ENCODE results near the gene SCAMP2.

DNA sequence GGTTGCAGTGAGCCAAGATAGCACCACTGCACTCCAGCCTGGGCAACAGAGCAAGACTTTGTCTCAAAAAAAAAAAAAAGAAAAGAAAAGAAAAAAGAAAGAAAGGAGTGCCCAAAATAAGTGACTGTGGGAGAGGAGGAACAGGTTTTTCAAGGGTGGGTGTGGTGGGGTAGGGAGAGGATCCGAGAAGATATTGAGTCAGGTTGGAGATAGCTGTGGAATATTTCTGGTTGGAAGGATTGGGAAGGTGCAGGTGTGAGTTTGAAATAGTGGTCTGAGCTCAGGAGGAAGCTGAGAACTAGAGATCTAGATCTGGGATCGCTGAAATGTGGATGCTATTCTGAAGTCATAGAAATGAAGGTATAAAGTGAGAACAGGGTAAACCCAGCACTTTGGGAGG, 7.8 kb downstream of the SCAMP2 start:
- no peak for TF ChIP-seq EZH2 (IDR thresholded peaks at IDR 0.05; ENCODE audit: borderline replicate concordance, low read depth, low read length, poor library complexity, severe bottlenecking)
- TF ChIP-seq, protein P1, sequence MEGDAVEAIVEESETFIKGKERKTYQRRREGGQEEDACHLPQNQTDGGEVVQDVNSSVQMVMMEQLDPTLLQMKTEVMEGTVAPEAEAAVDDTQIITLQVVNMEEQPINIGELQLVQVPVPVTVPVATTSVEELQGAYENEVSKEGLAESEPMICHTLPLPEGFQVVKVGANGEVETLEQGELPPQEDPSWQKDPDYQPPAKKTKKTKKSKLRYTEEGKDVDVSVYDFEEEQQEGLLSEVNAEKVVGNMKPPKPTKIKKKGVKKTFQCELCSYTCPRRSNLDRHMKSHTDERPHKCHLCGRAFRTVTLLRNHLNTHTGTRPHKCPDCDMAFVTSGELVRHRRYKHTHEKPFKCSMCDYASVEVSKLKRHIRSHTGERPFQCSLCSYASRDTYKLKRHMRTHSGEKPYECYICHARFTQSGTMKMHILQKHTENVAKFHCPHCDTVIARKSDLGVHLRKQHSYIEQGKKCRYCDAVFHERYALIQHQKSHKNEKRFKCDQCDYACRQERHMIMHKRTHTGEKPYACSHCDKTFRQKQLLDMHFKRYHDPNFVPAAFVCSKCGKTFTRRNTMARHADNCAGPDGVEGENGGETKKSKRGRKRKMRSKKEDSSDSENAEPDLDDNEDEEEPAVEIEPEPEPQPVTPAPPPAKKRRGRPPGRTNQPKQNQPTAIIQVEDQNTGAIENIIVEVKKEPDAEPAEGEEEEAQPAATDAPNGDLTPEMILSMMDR (conservative IDR thresholded peaks at IDR 0.05; ENCODE audit: low read depth, low read length) = no peak
